Measurements from ENCODE around the gene GALM. TPM values are rescaled to one million over a fixed set of nuclear protein-coding genes. Genes with fewer than 3 reads are reported as not detected.
"Not testable (repeated sequence)": the region's sequence is repeated elsewhere in the genome, so short reads cannot be mapped to it uniquely, and the experiment has no call there.

The GALM gene
- total RNA-seq, 2 experiments from 2014 or later: 38.3 to 40.6 TPM

DNA sequence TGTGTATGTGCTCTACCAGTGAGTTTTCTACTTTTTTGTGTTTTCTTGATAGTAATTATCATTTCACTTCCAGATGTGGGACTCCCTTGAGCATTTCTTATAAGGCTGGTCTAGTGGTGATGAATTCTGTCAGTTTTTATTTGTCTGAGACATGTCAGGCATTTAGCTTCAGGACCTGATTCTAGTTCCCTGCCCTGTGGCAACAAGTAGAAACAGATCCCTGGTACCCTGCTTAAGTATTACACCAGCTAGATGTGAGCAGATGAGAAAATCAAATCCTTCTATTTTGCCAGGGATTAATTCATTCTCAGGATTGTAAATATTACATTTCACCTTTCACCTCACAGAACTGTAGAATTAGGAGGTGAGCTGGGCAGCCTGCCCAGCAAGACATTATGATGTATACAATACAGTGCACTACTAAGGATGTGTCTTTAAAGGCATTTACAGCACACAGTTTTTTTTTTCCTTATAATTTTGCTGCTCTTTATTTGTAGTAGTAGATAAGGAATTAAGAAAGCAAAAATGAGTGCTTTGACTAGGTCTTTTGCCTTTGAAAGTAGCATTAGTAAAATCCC is 35.1 kb downstream of the GALM start:
- DNase-seq (no peak), ATAC-seq (no peak)
- Mint-ChIP-seq H3K4me3 (peak overlapping the region; percentile 59), H3K27ac (peak overlapping the region; percentile 84), H3K4me1 (ENCODE audit: low read depth) (peaks cover 51% of the 10 kb centered on the region), H3K27me3 (no peaks in the 10 kb centered on the region), H3K9me3 (no peaks in the 10 kb centered on the region), H3K36me3 (ENCODE audit: low read depth) (peaks cover 38% of the 10 kb centered on the region)
- TF ChIP-seq, protein P1, sequence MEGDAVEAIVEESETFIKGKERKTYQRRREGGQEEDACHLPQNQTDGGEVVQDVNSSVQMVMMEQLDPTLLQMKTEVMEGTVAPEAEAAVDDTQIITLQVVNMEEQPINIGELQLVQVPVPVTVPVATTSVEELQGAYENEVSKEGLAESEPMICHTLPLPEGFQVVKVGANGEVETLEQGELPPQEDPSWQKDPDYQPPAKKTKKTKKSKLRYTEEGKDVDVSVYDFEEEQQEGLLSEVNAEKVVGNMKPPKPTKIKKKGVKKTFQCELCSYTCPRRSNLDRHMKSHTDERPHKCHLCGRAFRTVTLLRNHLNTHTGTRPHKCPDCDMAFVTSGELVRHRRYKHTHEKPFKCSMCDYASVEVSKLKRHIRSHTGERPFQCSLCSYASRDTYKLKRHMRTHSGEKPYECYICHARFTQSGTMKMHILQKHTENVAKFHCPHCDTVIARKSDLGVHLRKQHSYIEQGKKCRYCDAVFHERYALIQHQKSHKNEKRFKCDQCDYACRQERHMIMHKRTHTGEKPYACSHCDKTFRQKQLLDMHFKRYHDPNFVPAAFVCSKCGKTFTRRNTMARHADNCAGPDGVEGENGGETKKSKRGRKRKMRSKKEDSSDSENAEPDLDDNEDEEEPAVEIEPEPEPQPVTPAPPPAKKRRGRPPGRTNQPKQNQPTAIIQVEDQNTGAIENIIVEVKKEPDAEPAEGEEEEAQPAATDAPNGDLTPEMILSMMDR (IDR thresholded peaks at IDR 0.05): no peak
- intact Hi-C loops (cut with micrococcal nuclease): no loop called here
- ChIA-PET CTCF (no interaction called here), POLR2A (interaction anchor here (1.1 to 1.4 kb wide), 2 partner anchors 20 to 50 kb away, joined by 4 to 5 read pairs; partner anchors contain the start of gene SRSF7)

DNA sequence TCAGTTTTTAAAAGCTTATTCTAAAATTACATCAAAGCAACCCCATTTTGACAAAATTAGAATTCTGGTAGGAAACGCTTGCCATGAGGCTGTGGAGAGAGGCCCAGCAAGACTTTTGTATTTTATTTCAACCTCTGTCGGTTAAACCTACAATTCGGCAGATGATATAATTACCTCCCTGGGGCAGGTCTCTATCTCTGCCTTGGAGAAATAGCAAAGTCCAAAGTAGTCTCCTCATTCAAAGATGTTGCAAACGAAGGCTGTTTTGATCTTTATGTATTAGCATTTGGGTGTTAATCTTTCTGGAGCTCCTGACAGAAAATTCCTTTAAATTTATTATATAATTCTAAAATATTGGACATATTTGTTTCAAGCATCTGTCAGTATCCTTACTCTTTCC is 35.6 kb downstream of the GALM start:
- intact Hi-C loops (cut with micrococcal nuclease): no loop called here
- ATAC-seq: no peak
- TF ChIP-seq, protein P1 (IDR thresholded peaks at IDR 0.05): no peak
- H3K4me3 Mint-ChIP-seq: no peak overlapping the region
- POLR2A ChIA-PET: interaction anchor here (1.1 kb wide), 1 partner anchor 49 kb away, joined by 4 read pairs; the partner anchor contains the start of gene SRSF7
- H3K9me3 Mint-ChIP-seq: no peaks in the 10 kb centered on the region
- DNase-seq: no peak
- no peaks in the 10 kb centered on the region for H3K27me3 Mint-ChIP-seq
- peaks cover 35% of the 10 kb centered on the region for H3K36me3 Mint-ChIP-seq (ENCODE audit: low read depth)
- CTCF ChIA-PET: no interaction called here
- peaks cover 49% of the 10 kb centered on the region for H3K4me1 Mint-ChIP-seq (ENCODE audit: low read depth)
- peak overlapping the region; percentile 84 for H3K27ac Mint-ChIP-seq

DNA sequence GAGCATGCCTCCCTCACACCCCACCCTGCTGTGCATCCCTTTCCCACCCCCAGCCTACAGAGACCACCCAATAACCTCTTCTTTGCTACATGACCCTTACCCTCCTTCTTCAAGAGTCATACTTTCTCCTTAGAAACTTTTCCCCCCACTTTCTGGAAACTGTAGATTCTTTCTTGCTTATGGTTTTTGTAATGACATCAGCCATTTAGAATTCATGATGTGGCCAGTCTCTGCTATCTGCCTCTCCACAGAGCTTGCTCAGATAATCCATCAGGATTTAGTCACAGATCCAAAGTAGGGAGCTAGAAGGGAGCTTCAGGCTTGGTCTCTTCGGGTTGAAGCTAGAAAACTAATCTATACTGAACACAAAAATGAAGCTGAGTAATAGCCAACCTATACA is 36.5 kb downstream of the GALM start:
- H3K27me3 Mint-ChIP-seq: no peaks in the 10 kb centered on the region
- TF ChIP-seq, protein P1 (IDR thresholded peaks at IDR 0.05): no peak

DNA sequence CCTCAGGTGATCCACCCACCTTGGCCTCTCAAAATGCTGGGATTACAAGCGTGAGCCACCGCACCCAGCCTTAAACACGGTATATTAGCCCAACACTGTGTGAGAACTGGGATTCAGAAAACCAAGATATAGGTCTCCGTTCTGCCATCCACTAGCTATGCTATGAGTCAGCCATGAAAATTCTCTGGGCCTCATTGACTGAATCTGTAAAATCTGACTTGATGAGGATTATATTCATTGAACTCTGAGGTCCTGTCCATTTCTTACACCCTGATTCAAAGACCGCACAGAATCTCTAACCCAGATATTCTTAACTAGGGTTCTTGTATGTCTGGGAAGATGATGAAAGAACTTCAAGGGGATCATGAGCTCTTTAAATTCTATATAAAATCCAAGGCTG is 37.4 kb downstream of the GALM start:
- intact Hi-C loops (cut with micrococcal nuclease); H3K27ac Mint-ChIP-seq; H3K4me3 Mint-ChIP-seq; H3K9me3 Mint-ChIP-seq; DNase-seq; ATAC-seq; H3K27me3 Mint-ChIP-seq: not testable (repeated sequence)
- H3K36me3 Mint-ChIP-seq (ENCODE audit: low read depth): peaks cover 30% of the 10 kb centered on the region
- POLR2A ChIA-PET: interaction anchor here (0.9 to 1.5 kb wide), 4 partner anchors 12 to 138 kb away, joined by 3 read pairs; no protein-coding TSS in a partner anchor
- CTCF ChIA-PET: interaction anchor here (1.4 kb wide), 1 partner anchor 18 kb away, joined by 3 read pairs; no protein-coding TSS in a partner anchor
- peaks cover 51% of the 10 kb centered on the region for H3K4me1 Mint-ChIP-seq (ENCODE audit: low read depth)

More for the DNA sequence above, 36.5 kb downstream of the GALM start:
- H3K4me1 Mint-ChIP-seq (ENCODE audit: low read depth): peaks cover 51% of the 10 kb centered on the region
- ATAC-seq (no peak), DNase-seq (no peak)
- no peak overlapping the region for H3K4me3 Mint-ChIP-seq
- H3K36me3 Mint-ChIP-seq (ENCODE audit: low read depth): peaks cover 33% of the 10 kb centered on the region
- POLR2A ChIA-PET: interaction anchor here (0.6 to 1.2 kb wide), 3 partner anchors 13 to 137 kb away, joined by 3 read pairs; no protein-coding TSS in a partner anchor
- CTCF ChIA-PET: interaction anchor here (0.7 kb wide), 1 partner anchor 121 kb away, joined by 3 read pairs; no protein-coding TSS in a partner anchor
- intact Hi-C loops (cut with micrococcal nuclease): no loop called here
- H3K27ac Mint-ChIP-seq: peak overlapping the region; percentile 58
- H3K9me3 Mint-ChIP-seq: no peaks in the 10 kb centered on the region

DNA sequence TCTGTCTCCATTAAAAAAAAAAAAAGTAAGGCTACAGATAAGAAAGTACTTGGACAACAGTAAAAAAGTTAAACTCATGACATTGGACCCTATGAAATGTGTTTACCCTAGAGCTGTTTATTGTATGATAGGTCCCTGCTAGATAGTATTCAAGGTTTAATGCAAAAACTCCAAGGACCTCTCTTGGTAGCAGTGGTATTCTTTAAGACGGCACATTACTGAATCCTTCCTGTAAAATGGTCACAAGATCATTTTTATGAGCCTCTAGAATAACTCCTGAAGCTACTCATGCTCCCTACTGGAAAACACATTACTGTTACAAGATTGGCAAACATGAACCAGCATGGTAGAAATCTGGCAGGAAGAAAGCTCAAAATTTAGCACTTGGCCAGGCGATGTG is 38.8 kb downstream of the GALM start:
- no peak overlapping the region for H3K4me3 Mint-ChIP-seq
- TF ChIP-seq, protein P1 (IDR thresholded peaks at IDR 0.05): no peak
- no peaks in the 10 kb centered on the region for H3K9me3 Mint-ChIP-seq
- ChIA-PET POLR2A (interaction anchor here (1.1 to 1.6 kb wide), 2 partner anchors 38 to 39 kb away, joined by 4 to 5 read pairs; no protein-coding TSS in a partner anchor), CTCF (interaction anchor here (1.2 to 2.6 kb wide), 5 partner anchors 14 to 123 kb away, joined by 3 to 12 read pairs (median 4); partner anchors contain the start of gene HNRNPLL)
- no peak for DNase-seq
- no peaks in the 10 kb centered on the region for H3K27me3 Mint-ChIP-seq
- peaks cover 60% of the 10 kb centered on the region for H3K4me1 Mint-ChIP-seq (ENCODE audit: low read depth)
- H3K36me3 Mint-ChIP-seq (ENCODE audit: low read depth): peaks cover 28% of the 10 kb centered on the region
- H3K27ac Mint-ChIP-seq: no peak overlapping the region
- intact Hi-C loops (cut with micrococcal nuclease): loop anchor here (5.0 kb wide), 1 partner anchor 37 kb away; the partner anchor contains the start of gene GALM
- no peak for ATAC-seq

All from activated CD8-positive, alpha-beta T cell treated with anti-CD3 and anti-CD28 coated beads for 36 hours (primary cell).